ENCODE measurements around the gene PER2.

PER2 gene

DNA sequence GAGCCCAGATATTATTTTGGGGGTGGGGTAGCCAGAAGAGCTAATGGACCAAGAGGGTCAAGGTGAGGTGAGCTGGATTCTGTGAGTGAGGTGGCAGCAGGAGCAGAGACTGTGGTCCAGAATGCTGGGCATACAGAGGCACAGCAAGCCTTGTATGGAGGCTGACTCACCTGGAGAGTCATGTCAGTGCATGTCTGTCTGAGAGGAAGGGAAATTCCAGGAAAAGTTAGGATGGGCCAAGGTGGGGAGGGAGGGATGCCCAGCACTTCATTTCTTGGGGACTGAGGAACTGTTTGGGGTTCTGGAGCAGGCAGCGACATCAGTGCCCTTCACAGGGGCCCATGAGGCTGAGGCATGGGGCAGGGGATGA, 21.1 kb downstream of the PER2 start:
- no peak for FAIRE-seq

DNA sequence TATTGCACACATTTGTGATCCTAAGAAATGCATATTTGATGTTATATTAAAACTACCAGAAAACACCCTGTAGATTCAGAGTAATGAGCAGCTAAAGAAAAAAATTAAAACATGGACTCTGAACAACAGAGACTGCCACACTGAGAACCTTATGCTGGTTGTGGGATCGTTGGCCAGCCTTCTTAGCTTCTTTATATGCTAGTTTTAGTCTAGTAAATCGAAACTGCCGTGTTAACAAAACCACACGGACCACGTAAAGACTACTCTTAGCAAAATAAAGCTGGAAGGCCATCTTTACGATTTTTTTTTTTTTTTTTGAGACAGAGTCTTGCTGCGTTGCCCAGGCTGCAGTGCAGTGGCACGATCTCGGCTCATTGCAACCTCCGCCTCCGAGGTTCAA, 22.8 kb downstream of the PER2 start:
- DNase-seq (ENCODE audit: low spot score) (no peak), FAIRE-seq (no peak)

More for the DNA sequence above, 21.1 kb downstream of the PER2 start:
- peak; percentile 57 for DNase-seq (ENCODE audit: low spot score)

DNA sequence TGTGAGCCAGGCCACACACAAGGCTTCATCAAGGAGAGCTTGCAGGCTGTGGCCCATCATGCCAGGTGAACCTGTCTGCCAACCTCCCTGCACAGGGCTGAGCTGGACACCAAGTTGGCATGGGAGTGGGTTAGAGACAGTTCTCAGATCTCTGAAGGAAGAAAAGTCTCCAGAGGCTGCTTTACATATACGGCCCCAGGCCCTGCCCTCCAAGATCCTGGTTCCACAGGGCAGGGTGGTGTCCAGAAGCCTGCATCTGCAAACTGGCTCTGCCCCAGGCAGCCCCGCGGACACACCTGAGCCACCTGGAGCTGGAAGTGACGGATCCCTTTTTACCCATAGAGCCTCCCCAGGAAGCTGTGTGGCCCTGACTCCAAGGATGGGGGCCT, 24.3 kb downstream of the PER2 start:
- no peak for FAIRE-seq
- no peak for DNase-seq (ENCODE audit: low spot score)

DNA sequence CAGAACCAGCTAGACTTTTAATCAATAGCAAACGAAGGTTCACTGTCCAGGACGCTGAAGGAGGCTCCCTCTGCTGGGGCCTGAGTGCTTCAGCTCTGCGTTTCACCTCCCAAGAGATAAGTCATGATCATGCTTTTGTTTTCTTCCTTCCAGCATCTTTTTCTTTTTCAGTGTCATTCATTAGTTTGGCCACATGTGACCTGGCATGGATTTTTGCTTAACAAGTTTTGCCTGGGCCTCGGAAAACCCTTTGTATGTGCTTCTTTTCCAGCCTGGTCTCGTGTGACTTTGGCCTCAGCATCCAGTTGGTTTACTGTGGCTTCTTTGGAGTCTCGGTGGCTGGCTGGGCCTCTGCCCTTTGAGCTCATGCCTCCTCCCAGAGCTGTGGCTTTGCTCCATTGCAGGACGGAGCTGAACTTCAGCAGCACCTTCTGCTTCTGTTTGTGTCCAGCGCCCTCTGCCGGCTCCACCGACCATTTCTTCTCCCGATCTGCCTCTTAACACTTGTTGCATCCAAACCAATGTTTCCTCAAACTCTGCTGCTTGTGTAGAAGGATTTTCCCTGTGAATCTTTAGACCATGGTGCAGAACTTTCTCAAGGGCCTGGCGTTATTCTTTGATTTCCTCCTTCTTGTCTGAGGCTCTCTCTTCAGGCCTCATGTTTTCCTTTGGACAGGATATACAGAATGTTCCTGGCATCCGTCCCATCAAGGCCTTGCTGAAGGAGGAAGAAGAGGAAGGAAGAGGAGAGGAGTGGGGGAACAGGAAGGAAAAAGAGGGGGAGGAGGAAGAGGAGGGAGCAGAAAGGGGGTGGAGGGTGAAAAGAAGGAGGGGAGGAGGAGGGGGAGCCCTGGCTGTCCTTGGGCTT, 25.0 kb downstream of the PER2 start:
- DNase-seq (ENCODE audit: low spot score) (peak; percentile 68), FAIRE-seq (no peak)

DNA sequence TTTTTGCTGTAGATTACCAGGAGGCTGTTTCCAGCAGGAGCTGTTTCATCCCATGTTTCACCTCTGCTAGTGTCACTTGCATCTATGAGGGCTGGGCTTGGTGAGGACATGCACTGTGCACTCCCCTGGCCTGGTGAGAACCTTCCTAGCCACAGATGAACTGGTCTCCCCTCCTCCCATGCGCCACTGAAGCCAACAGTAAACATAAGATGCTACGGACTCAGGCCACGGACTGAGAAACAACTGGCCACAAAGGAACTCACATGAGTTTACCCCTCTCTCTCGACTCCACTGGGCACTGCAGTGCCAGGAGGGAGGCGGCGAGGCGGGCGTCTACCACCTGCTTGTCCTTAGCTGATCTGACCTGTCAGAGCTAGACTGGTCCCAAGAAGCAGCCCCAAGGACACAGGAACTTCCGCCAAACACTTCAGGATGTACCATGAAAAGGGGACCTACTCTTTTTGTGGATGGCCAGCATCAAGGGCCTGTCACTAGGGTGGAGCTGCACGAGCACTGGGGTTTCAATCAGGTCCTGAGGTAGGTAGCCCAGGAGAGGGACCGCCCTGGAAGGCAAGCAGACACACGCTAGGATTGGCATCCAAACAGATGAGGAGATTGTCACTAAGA, 25.8 kb downstream of the PER2 start:
- FAIRE-seq = no peak
- no peak for DNase-seq (ENCODE audit: low spot score)

DNA sequence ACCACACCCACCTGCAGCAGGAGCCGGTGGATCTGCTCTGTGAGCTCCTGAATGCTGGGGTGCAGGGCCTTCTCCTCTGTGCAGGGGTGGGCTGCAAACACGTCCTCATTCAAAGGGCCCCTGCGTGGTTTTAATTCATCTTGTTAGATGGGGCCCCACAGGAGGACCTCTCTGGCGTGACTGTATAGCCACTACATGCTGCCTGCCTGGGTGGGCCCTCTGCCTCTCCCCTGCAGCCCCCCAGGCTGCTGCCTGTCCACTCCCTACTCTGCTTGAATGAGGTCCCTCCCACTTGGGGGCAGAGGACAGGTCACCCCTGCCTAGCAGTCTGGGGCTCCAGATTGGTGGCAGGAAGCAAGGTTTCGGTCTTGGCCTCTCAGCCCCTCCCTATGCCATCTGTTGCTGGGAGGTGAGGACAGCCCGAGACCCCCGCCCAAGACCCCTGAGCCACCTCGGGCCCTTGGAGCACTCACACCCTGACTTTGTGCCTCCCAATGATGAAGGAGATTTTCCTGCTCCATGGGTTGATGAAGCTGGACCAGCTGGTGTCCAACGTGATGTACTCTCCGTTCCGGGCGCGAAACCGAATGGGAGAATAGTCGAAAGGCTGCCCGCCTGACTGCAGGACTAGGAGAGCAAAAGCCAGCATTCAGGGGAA, 26.6 kb downstream of the PER2 start:
- DNase-seq (ENCODE audit: low spot score) (no peak), FAIRE-seq (no peak)

DNA sequence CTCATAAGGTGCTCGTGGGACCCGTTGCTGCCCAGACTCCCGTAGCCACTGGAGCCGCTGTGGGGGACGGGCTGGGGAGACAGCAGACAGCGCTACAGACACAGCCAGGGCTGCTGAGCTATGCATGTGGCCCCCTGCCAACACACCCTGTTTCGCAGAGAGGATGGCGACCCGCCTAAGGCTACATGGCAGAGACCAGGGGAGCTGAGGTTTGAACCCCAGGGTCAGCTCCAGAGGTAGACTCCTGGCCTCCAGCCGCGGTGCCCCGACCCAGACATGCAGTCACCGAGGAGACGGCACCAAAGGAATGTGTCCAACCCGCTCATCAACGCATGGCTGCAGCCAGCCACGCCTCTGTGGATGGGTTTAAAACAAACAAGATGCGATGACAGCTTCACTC, 27.5 kb downstream of the PER2 start:
- DNase-seq (ENCODE audit: low spot score) (no peak), FAIRE-seq (no peak)

DNA sequence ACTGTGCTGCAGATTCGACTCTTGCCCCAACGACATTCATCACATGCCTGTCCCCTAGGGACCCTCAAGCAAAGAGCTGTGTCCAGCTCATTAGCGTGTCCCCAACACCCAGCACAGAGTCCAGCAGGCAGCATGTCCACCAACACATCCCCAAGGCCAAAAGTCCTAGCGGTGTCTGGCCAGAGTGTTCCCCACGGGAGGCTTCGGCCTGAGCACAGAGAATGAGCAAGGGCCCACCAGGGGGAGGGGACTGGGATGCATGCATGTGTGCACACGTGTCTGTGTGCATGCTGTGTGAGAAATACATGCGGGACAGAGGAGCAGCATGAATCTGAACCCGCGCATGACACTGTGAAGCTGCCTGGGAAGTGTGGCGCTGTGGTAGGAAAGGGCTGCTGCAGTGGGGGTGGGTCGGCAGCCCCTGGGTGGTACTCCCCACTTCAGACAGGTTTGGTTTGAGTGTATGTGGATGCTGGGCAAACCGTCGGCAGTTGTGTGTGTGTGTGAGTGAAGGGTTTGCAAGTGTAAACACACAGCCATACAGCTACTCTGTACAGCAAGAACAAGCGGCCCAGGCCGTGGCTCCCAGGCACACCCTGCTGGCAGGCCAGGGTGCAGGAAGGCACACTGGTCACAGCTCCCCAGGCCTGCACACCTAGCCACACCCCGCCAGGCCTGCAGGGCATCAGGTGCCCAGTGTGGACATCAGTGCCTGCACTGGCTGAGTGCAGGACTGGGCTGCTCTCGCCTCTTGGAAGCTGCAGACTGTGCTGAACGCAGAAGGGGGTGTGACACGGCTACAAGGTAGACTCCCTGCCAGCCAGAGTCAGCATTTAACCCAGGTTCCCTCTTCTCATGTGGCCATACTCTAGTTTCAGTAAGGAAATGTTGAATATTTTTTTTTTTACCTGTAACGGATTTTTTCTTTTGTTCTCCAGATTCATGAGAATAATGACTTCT, 29.1 kb downstream of the PER2 start:
- FAIRE-seq (no peak), DNase-seq (ENCODE audit: low spot score) (no peak)

DNA sequence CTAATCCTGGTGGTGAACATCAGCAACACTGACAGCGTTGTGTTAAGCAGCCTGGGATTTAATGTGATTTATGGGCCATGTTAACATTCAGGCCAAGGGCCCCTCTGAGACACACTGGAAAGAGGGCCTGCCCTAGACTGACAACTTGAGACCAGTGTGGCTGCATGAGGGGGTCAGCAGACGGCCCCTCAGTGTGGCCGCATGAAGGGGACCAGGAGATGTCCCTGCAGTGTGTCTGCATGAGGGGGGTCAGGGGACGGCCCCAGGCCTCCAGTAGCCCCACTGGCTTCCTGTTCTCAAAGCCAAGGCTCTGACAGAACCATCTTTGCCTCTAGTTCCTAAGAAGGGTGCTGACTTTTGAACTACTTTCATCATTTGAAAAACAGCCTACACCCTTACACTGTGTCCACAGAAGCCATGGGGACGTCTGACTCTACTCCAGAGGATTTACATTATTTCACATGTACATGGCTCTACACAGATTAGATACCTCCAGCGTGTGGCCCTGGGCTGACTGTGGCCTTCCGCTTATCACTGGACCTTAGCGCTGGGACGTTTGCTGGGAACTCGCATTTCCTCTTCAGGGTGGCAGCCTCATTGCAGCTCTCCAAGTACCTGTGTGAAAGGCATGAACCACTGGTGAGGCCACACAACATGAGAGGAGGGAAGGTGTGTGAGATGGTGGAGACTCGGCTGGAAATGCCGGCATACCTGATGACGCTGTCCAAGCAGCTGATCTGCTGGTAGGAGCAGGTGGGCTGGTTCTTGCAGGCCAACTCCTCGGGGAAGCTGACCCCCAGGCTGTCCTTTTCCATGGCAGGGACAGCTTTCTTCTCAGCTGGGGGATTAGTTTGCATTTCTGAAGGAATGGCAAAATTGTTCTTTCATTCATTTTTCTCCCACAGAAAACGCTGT, 30.4 kb downstream of the PER2 start:
- DNase-seq (ENCODE audit: low spot score) = no peak
- FAIRE-seq = no peak

DNA sequence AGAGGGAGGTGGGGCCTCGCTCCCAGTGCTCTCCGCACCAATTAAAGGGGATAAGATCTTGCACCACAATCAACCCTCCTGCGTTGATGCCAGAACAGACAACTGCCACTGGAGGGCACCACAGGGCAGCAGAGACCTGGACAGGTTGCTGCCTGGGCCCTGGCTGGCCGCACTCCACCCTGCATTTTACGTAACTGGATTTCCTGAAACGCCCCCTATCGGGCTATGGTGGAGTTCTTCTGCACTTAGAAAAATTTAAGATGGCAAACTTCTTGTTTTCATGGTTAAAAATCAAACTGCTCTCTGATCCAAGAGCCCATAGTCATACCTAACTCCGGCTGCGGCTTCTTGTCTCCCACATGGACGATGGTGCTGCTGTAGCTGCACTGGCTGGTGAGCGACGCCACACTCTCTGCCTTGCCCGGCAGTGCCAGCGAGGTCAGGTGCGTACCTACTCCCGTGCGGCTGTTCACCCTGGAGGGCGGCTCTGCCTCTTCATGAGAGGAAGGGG, 31.8 kb downstream of the PER2 start:
- DNase-seq (ENCODE audit: low spot score) (peak; percentile 91), FAIRE-seq (no peak)

DNA sequence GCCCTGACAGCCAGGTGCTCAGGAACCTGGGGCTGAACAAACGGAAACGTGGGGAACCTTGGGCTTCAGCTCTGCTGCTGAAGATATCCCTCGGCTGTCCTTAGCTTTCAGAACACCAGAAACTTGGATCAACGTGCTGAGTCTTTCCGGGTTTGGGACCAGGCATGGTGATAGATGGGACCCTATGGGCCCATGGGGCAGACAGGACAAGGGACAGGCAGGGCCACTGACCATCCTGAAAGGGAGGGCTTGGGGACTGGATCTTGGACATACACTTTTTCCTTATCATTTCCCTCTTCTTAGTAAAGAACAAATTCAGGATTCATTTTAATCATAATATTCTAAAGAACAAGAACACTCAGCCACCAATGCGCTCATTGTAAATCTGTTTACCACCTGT, 32.3 kb downstream of the PER2 start:
- FAIRE-seq (no peak), DNase-seq (ENCODE audit: low spot score) (no peak)

DNA sequence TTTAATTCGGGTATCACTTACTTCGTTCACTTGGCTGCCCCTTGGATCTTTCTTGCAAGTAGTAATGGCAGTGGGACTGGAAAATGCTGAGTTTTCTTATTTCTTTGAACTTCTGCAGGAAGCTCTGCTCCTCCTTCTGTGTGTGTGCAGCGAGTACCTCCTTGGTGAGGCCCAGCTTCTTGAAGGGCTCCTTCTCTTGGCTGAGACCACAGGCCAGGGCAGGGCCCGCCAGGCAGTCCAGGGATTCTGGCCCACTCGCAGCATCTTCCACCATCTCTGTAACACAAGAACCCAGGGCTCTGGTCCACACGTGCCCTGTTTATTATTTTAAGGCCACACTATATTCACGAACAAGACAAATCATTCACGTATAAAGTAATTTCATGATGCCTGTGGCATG, 32.8 kb downstream of the PER2 start:
- FAIRE-seq (no peak), DNase-seq (ENCODE audit: low spot score) (no peak)

DNA sequence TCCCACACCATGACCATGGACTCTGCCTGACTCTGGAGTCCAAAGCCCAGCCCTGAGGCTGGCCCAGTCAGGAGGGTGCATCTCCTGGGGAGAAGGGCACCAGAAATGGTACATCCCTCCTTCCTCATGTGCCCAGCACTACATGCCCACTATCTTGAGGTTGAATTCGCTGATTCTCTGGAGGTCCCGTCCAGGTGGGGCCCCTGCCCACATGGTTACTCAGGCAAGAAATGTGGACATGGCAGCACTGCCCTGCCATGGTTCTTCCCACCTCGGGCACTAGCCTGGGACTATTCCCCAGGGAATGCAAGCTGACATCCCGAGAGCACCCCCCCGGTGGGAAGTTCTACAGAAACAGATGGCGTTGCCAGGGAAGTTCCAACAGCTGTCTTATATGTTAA, 33.3 kb downstream of the PER2 start:
- FAIRE-seq = no peak
- DNase-seq (ENCODE audit: low spot score) = no peak

DNA sequence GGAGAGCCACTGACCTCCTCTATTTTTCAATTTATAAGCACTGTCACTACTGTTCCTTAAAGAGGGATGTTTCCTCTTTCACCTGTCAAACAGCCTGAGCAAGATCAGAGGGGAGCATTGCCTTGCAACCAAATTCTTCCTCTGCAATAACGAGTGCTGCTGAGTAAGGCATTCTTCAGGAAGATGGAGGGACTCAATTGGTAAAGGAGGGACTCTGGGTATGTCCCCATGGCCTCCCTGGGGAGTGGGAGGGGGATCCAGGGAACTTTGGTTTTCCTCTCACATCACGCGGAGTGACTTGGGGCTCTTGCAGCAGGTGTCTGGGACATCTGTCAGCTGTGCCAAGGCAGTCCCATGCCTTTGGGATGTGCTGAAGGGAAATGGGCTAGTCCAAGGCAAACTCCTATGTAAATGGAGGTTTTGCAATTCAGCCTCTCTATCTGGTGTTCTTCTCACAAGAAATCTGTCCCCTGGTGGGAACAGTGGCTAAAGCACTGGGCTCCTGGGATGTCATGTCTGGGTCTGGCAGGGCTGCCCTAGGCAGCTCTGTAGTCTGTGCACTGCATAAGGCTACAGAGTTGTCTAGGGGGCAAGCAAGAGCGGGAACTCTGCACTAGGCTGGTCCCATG, 34.2 kb downstream of the PER2 start:
- FAIRE-seq (no peak), DNase-seq (ENCODE audit: low spot score) (no peak)

DNA sequence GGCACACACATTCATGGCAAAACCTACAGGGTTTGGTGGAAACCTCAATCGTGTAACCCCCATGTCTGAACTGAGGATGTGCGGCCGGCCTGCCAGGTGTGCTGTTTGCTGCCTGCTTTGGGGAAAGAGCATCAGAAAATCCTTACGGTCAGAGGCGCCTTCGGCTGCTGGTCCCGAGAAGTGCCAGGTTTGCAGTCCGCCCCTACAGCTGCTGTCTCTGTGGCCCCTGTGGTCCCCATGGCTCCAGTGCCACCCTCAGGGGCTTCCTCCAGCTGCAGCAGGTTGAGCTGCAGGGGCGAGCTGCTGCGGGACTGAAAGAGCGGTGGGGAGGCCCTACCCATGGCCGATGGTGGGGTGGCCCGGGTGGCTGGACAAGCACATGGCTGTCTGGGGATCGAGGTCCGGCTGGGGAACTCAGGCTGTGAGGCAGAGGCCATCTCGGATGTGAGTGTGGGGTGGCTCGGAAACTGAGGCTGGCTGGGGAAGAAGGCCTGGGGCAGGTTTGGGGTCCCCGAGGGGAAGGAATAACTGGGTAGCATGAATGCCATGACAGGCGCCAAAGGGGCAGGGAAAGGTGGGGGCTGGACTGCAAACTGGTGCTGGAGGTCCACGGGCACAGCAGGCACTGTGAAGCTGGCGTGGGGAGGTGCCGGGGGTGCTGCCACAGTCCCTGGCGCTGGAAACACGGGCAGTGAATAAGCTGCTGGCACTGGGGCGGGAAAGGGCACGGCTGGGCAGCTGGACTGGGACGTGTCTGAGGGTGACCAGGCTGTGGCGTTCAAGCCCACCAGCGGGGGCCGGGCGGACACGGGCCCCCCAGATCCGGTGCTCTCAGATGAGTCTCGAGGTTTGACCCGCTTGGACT, 35.4 kb downstream of the PER2 start:
- FAIRE-seq (no peak), DNase-seq (ENCODE audit: low spot score) (no peak)

DNA sequence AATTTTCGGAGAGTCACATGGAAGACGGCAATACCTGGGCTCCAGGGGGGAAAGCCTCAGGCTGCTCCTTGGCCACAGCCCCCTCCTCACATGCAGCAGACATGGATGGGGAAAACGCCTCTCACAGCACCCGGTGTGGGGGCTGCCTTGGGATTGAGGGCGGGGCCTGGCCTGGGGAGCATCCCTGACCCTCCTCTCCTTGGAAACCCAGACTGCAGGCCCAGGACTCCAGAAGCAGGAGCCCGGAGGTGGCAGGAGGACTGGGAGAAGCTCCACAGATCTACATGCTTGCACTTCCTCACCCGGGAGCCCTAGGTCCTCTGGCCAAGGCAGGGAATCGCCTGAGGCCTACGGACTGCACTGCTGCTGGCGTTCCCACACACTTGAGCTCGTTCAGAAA, 36.4 kb downstream of the PER2 start:
- DNase-seq (ENCODE audit: low spot score) (no peak), FAIRE-seq (no peak)

DNA sequence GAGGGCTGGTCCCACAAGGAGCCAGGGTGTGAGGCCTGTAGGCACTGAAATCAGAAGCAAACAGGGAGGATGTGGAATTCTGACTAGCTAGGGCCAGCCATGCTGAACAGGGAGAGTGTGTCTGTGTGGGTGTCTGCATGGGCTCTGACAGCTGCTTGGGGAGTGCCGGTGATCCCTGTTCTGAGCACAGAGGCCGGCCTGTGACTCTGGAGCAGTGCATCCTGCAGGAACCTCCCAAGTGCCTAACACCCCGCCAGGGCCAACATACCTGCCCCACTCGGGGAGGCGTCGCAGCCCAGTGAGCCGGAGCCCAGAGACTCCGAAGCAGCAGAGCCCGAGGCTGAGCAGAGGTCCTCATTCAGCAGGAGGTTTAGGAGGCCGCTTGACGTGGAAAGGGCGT, 37.1 kb downstream of the PER2 start:
- FAIRE-seq (no peak), DNase-seq (ENCODE audit: low spot score) (no peak)

DNA sequence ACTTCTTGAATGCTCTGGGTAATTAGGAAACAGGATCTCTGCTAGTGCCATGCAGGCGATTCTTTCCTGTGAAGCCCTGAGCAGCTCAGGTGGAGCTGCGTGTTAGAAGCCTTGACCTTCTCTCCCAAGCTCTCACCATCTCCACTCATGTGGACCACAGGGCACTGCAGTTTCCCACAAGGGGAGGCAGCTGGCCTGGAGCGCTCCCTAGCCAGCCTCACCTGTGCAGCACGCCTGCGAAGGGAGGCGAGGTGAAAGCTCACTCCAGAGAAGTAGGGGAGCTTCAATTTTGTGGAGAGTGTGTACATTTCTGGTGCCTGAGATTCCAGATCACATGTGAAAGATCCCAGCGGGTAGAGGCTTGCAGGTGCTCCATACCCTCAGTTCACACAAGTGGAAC, 37.5 kb downstream of the PER2 start:
- DNase-seq (ENCODE audit: low spot score) (no peak), FAIRE-seq (no peak)

Measured in urothelium cell line (cell line).